Measurements from ENCODE around the gene EIF3F. TPM values are rescaled to one million over a fixed set of nuclear protein-coding genes. Genes with fewer than 3 reads are reported as not detected.

Gene EIF3F
- total and polyA plus RNA-seq, 9 of the 15 experiments (the other 6 are each of a cell fraction or from before 2014, with no cell fraction given), result 50.1 to 259 (median 135) TPM

DNA sequence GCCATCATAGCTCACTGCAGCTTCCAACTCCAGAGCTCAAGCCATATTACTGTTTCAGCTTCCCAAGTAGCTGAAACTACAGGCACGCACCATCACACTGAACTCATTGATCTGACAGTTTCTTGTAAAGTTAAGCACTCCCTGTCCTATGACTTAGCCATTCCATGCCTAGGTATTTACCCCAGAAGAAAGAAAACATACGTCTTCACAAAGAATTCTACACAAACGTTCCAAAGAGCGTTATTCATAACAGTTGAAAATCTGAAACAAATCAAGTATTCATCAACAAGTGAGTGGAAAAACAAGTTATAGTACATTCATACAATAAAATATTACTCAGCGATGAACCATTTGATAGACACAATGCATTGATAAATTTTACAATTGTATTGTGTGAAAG, 14.1 kb upstream of the EIF3F start (continued):
- TF ChIP-seq, protein P1, sequence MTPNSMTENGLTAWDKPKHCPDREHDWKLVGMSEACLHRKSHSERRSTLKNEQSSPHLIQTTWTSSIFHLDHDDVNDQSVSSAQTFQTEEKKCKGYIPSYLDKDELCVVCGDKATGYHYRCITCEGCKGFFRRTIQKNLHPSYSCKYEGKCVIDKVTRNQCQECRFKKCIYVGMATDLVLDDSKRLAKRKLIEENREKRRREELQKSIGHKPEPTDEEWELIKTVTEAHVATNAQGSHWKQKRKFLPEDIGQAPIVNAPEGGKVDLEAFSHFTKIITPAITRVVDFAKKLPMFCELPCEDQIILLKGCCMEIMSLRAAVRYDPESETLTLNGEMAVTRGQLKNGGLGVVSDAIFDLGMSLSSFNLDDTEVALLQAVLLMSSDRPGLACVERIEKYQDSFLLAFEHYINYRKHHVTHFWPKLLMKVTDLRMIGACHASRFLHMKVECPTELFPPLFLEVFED (CRISPR knock-in tag; conservative IDR thresholded peaks at IDR 0.05), result no peak
- TF ChIP-seq, protein P2, sequence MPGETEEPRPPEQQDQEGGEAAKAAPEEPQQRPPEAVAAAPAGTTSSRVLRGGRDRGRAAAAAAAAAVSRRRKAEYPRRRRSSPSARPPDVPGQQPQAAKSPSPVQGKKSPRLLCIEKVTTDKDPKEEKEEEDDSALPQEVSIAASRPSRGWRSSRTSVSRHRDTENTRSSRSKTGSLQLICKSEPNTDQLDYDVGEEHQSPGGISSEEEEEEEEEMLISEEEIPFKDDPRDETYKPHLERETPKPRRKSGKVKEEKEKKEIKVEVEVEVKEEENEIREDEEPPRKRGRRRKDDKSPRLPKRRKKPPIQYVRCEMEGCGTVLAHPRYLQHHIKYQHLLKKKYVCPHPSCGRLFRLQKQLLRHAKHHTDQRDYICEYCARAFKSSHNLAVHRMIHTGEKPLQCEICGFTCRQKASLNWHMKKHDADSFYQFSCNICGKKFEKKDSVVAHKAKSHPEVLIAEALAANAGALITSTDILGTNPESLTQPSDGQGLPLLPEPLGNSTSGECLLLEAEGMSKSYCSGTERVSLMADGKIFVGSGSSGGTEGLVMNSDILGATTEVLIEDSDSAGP (CRISPR knock-in tag; IDR thresholded peaks at IDR 0.05), result no peak
- no peak for TF ChIP-seq HOXB6 (CRISPR knock-in tag; IDR thresholded peaks at IDR 0.05; ENCODE audit: borderline replicate concordance)

DNA sequence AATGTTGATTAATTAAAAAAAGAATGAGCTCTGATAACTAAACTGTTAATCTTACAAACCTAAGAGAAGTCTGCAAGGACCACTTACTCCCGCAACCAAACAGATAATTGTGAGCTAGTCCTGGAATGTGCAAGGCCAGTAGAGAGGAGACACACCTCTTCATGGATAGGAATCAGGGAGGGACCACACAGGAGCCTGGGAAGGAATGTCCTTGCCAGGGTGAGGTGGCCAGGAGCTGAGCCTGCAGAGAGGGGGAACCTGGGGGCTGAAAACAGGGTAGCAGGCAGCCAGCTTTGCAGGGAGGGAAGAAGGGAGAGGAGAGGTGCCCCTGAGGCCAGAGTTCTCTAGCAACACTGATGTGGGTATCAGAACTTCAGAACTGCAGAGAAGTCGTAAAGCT, 12.5 kb upstream of the EIF3F start:
- DNase-seq (ENCODE audit: extremely low read depth in 1 of 4, low spot score in 3 of 4) (no peak), FAIRE-seq (no peak), ATAC-seq (peak; percentile 54; the same call in 2 of the 3 replicates)
- no peaks in the 10 kb centered on the region for H3K27me3 ChIP-seq (ENCODE audit: control insufficient read depth in 2 of 2, insufficient read depth in 2 of 2, low read length in 2 of 2)
- no peak overlapping the region for H3K9ac ChIP-seq (ENCODE audit: insufficient read depth in 1 of 2, low read depth in 2 of 2, low read length in 2 of 2)
- no peaks in the 10 kb centered on the region for H3K4me1 ChIP-seq (replicated peaks in 1 of 2; ENCODE audit: control insufficient read depth in 2 of 2, insufficient read depth in 2 of 2, low read length in 2 of 2)
- H4K20me1 ChIP-seq (replicated peaks; ENCODE audit: control insufficient read depth, insufficient read depth, low read length), result no peaks in the 10 kb centered on the region
- no peak overlapping the region; the same call in 1 of the 2 replicates for H3K4me2 ChIP-seq (ENCODE audit: insufficient read depth, low read length)
- in situ Hi-C loops (cut with MboI), result no loop called here
- intact Hi-C loops (cut with micrococcal nuclease), result no loop called here
- H2AFZ ChIP-seq (ENCODE audit: low read depth, low read length), result no peak overlapping the region
- H3K9me3 ChIP-seq (replicated peaks; ENCODE audit: control insufficient read depth, insufficient read depth, low read depth, low read length), result no peaks in the 10 kb centered on the region
- ChIA-PET POLR2A (interaction anchor here (0.5 to 1.0 kb wide), 2 partner anchors 9 to 714 kb away, joined by 3 to 4 read pairs; no protein-coding TSS in a partner anchor), CTCF (ENCODE audit: low intra/inter-chr PET ratio) (no interaction called here)
- 33% methylated on average over 2 of the region's 2 CpGs for WGBS (ENCODE audit: insufficient coverage, low coverage, missing lambda C conversion rate)
- H3K79me2 ChIP-seq (ENCODE audit: control insufficient read depth, insufficient read depth, low read length), result no peaks in the 10 kb centered on the region
- no peak overlapping the region for H3K27ac ChIP-seq (ENCODE audit: extremely low read depth, low read depth, low read length)
- TF ChIP-seq SMARCE1 (IDR thresholded peaks at IDR 0.05) (no peak), POLR2B (IDR thresholded peaks at IDR 0.05; ENCODE audit: low read depth, partially characterized antibody) (no peak)
- TF ChIP-seq, protein P3, sequence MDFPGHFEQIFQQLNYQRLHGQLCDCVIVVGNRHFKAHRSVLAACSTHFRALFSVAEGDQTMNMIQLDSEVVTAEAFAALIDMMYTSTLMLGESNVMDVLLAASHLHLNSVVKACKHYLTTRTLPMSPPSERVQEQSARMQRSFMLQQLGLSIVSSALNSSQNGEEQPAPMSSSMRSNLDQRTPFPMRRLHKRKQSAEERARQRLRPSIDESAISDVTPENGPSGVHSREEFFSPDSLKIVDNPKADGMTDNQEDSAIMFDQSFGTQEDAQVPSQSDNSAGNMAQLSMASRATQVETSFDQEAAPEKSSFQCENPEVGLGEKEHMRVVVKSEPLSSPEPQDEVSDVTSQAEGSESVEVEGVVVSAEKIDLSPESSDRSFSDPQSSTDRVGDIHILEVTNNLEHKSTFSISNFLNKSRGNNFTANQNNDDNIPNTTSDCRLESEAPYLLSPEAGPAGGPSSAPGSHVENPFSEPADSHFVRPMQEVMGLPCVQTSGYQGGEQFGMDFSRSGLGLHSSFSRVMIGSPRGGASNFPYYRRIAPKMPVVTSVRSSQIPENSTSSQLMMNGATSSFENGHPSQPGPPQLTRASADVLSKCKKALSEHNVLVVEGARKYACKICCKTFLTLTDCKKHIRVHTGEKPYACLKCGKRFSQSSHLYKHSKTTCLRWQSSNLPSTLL (IDR thresholded peaks at IDR 0.05), result no peak
- no peak overlapping the region for H3K4me3 ChIP-seq
- BruUV-seq (replicated peaks), result no TSS peak
- H3K9me1 ChIP-seq (ENCODE audit: control insufficient read depth, insufficient read depth, low read length), result no peaks in the 10 kb centered on the region
- no peaks in the 10 kb centered on the region for H3K36me3 ChIP-seq (ENCODE audit: control insufficient read depth, insufficient read depth, low read length)

Measured in K562 (cell line).